ENCODE data around the gene IL1RAPL2.

GRCh38 chrX:105480646-105481310 is 914.8 kb downstream of the IL1RAPL2 start:
- TF ChIP-seq POLR2A (IDR thresholded peaks at IDR 0.05; ENCODE audit: low read depth, low read length) (no peak), CTCF (conservative IDR thresholded peaks at IDR 0.05; ENCODE audit: low read depth, low read length) (no peak), SMC3 (IDR thresholded peaks at IDR 0.05; ENCODE audit: low read depth, low read length) (no peak), RAD21 (IDR thresholded peaks at IDR 0.05; ENCODE audit: low read length) (no peak), ELK1 (IDR thresholded peaks at IDR 0.05; ENCODE audit: borderline replicate concordance, low read depth, low read length) (no peak), USF2 (IDR thresholded peaks at IDR 0.05; ENCODE audit: low read depth, low read length) (no peak), MAZ (IDR thresholded peaks at IDR 0.05; ENCODE audit: borderline replicate concordance, low read depth, low read length) (no peak), CEBPB (IDR thresholded peaks at IDR 0.05; ENCODE audit: low read depth, low read length) (no peak), RFX5 (IDR thresholded peaks at IDR 0.05; ENCODE audit: low read depth, low read length) (no peak), BHLHE40 (IDR thresholded peaks at IDR 0.05; ENCODE audit: low read depth, low read length) (no peak), RCOR1 (IDR thresholded peaks at IDR 0.05; ENCODE audit: insufficient replicate concordance, low read length) (no peak)
